Measurements from ENCODE around the gene PRKCA.
"Not testable (repeated sequence)": the region's sequence is repeated elsewhere in the genome, so short reads cannot be mapped to it uniquely, and the experiment has no call there.

The PRKCA gene

DNA sequence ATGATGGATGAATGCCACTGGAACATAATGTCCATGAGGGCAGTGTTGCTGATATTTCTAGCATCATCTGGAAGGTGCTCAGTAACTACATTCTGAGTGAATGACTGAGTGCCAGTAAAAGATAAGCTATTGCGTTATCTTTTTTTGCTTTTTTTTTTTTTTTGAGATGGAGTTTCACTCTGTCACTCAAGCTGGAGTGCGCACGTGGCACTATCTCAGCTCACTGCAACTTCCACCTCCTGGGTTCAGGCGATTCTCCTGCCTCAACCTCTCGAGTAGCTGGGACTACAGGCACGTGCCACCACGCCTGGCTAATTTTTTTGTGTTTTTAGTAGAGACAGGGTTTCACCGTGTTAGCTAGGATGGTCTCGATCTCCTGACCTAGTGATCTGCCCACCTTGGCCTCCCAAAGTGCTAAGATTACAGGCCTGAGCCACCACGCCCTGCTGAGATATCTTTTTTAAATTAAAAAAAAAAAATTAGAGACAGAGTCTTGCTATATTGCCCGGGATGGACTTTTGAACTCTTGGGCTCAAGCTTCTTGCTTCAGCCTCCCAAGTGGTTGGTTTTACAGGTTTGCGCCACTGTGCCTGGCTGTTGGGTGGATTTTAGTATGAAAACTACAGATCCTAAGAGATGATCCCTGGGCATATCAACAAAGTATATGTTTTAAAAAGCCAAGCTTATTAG, 43.7 kb downstream of the PRKCA start:
- H3K27ac ChIP-seq (ENCODE audit: low read depth, low read length); H3K4ac ChIP-seq (ENCODE audit: low read depth, low read length); H3K23ac ChIP-seq (ENCODE audit: low read length); H3K9me3 ChIP-seq (ENCODE audit: insufficient read depth, low read depth, low read length); H3K18ac ChIP-seq (ENCODE audit: low read length); H3K27me3 ChIP-seq (ENCODE audit: insufficient read depth, low read length); H4K12ac ChIP-seq (ENCODE audit: low read depth, low read length); H3K14ac ChIP-seq (ENCODE audit: low read length); H4K91ac ChIP-seq (ENCODE audit: low read depth, low read length); H3K79me2 ChIP-seq (ENCODE audit: control insufficient read depth, insufficient read depth, low read length, poor library complexity); H3K4me1 ChIP-seq (ENCODE audit: control insufficient read depth in 1 of 2, insufficient read depth in 2 of 2, low read length in 2 of 2); H2BK120ac ChIP-seq (ENCODE audit: insufficient read depth, low read length, poor library complexity); H3K9ac ChIP-seq (ENCODE audit: low read length); H3K4me2 ChIP-seq (ENCODE audit: low read length); H2BK5ac ChIP-seq (ENCODE audit: low read depth, low read length, poor library complexity); H4K8ac ChIP-seq (ENCODE audit: low read depth, low read length); H3K4me3 ChIP-seq (ENCODE audit: low read depth, low read length); H3K79me1 ChIP-seq (ENCODE audit: low read length); H3K36me3 ChIP-seq (ENCODE audit: control insufficient read depth in 1 of 2, insufficient read depth in 2 of 2, low read length in 2 of 2); H2BK12ac ChIP-seq (ENCODE audit: low read length); H2AFZ ChIP-seq (ENCODE audit: insufficient read depth, low read length, poor library complexity); H2AK5ac ChIP-seq (ENCODE audit: low read length): not testable (repeated sequence)
- WGBS (ENCODE audit: extremely low coverage, insufficient coverage, insufficient read length): no CpG with 5 or more reads among the region's 12 CpGs
- DNase-seq: peak in 1 of 2 donors; percentile 59

DNA sequence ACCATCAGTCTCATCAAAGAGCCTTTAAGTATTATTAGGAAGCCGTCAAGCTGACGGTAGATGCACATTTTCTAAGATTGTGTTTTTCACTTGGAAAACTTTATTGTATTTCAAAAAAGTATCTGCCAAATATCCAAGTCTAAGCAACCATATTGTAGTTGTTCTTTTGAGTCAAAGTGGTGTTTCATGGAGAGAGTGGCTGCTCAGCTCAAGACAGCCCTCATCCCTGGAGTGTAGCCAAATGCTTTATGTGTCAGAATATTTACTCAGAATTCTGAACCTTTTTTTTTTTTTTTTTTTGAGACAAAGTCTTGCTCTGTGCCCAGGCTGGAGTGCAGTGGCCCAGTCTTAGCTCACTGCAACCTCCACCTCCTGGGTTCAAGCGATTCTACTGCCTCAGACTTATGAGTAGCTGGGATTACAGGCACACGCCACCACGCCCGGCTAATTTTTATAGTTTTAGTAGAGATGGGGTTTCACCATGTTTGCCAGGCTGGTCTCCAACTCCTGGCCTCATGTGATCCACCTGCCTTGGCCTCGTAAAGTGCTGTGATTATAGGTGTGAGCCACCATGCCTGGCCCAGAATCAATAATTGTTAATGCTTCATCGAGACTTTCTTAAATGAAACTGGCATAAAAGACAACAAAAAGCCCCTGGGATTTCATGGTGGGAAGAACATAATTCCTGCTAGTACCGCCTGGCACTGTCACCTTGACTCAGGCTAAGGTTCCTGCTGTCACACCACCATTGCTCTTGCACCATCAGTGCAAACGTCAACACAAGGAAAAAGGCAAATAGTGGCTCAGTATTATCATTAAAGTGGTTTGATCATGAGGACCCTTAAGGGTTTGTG, 45.5 kb downstream of the PRKCA start:
- no peak overlapping the region for H3K4ac ChIP-seq (ENCODE audit: low read depth, low read length)
- H4K91ac ChIP-seq (ENCODE audit: low read depth, low read length): no peak overlapping the region
- peaks cover 0 to 3% of the 10 kb centered on the region in 2 experiments for H3K4me1 ChIP-seq (ENCODE audit: control insufficient read depth in 1 of 2, insufficient read depth in 2 of 2, low read length in 2 of 2)
- H3K4me2 ChIP-seq (ENCODE audit: low read length): no peak overlapping the region
- no peak for DNase-seq
- no peak overlapping the region for H3K14ac ChIP-seq (ENCODE audit: low read length)
- H3K23ac ChIP-seq (ENCODE audit: low read length): no peak overlapping the region
- no peak overlapping the region for H2BK12ac ChIP-seq (ENCODE audit: low read length)
- H2AFZ ChIP-seq (ENCODE audit: insufficient read depth, low read length, poor library complexity): no peak overlapping the region
- no peaks in the 10 kb centered on the region for H3K9me3 ChIP-seq (ENCODE audit: insufficient read depth, low read depth, low read length)
- H3K9ac ChIP-seq (ENCODE audit: low read length): no peak overlapping the region
- no peaks in the 10 kb centered on the region for H3K27me3 ChIP-seq (ENCODE audit: insufficient read depth, low read length)
- H3K79me2 ChIP-seq (ENCODE audit: control insufficient read depth, insufficient read depth, low read length, poor library complexity): no peaks in the 10 kb centered on the region
- no peaks in the 10 kb centered on the region for H3K36me3 ChIP-seq (ENCODE audit: control insufficient read depth in 1 of 2, insufficient read depth in 2 of 2, low read length in 2 of 2)
- no peaks in the 10 kb centered on the region for H3K79me1 ChIP-seq (ENCODE audit: low read length)
- no peak overlapping the region for H3K18ac ChIP-seq (ENCODE audit: low read length)
- no peak overlapping the region for H4K8ac ChIP-seq (ENCODE audit: low read depth, low read length)
- H3K27ac ChIP-seq (ENCODE audit: low read depth, low read length): no peak overlapping the region
- no CpG with 5 or more reads among the region's 10 CpGs for WGBS (ENCODE audit: extremely low coverage, insufficient coverage, insufficient read length)
- H4K12ac ChIP-seq (ENCODE audit: low read depth, low read length): no peak overlapping the region
- H2BK5ac ChIP-seq (ENCODE audit: low read depth, low read length, poor library complexity): no peak overlapping the region
- no peak overlapping the region for H2AK5ac ChIP-seq (ENCODE audit: low read length)
- H3K4me3 ChIP-seq (ENCODE audit: low read depth, low read length): no peak overlapping the region
- no peak overlapping the region for H2BK120ac ChIP-seq (ENCODE audit: insufficient read depth, low read length, poor library complexity)

DNA sequence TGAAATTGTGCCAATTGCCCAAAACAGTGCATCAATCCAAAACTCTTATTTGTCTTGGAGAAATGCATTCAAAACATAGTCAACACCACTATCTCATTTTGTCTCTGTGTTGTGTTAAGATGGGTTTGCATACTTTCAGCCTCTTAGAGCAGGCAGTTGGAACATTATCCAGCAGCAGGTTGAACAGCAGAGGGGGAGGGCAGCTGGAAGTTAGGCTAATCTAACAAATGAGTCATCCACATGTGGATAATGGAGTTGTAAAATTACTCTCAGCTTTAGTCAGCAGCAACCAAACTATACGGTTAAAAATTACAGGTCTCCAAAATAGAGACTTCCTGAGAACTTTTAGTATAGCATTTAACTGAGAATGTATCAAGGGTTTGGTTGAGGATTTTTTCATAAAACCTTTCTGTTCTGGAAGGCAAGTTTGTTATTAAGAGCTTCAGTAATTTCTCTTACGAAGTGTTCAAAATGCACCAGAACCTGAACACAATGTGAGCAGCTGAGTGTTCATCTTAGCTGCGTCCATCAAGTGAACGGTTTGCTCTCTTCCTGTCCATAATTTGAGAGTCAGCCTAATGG, 46.3 kb downstream of the PRKCA start:
- WGBS (ENCODE audit: extremely low coverage, insufficient coverage, insufficient read length): no CpG with 5 or more reads among the region's 4 CpGs
- H3K27ac ChIP-seq (ENCODE audit: low read depth, low read length): no peak overlapping the region
- peak in 1 of 2 donors; percentile 6 for DNase-seq

DNA sequence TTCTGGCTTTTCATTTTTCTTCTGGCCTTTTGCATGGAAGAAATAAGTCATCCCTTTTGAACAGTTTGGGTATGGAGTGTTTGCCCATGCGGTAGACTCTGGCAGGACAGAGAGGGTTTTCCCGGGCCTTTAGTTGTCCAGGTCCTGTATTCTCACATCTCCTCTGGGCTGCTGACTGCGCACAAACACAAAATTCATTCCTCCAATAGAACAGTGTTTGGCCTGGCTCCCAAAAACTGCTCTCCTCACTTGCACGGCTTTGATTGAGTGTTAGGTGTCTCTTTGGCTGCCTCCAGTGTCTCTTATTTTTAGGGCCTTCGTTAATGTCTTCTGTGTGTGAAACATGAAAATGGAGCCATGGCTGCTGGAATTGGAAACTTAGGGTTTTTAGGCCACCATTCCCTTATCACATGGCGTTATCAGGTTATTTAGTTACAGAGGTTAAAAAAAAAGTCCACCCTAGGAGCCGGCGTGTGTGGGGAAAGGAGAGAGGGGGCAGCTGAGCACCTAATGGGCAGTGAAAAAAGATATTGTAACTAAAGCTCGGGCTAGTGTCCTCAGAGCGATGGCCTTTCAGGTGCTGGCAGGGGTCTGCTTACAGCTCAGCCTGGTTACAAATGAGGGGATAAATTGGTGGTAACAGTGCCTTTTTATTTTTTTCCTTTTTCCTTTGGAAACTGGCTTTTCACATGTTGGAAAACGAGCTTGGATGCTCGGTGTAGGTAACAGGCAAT, 47.3 kb downstream of the PRKCA start:
- no peak overlapping the region for H3K4me3 ChIP-seq (ENCODE audit: low read depth, low read length)
- no peak overlapping the region for H3K9ac ChIP-seq (ENCODE audit: low read length)
- no peak for DNase-seq
- no peak overlapping the region for H2BK12ac ChIP-seq (ENCODE audit: low read length)
- no peak overlapping the region for H2AK5ac ChIP-seq (ENCODE audit: low read length)
- no peak overlapping the region for H3K4me2 ChIP-seq (ENCODE audit: low read length)
- no peaks in the 10 kb centered on the region for H3K79me2 ChIP-seq (ENCODE audit: control insufficient read depth, insufficient read depth, low read length, poor library complexity)
- H3K9me3 ChIP-seq (ENCODE audit: insufficient read depth, low read depth, low read length): no peaks in the 10 kb centered on the region
- H2BK5ac ChIP-seq (ENCODE audit: low read depth, low read length, poor library complexity): no peak overlapping the region
- H3K14ac ChIP-seq (ENCODE audit: low read length): no peak overlapping the region
- no peak overlapping the region for H2AFZ ChIP-seq (ENCODE audit: insufficient read depth, low read length, poor library complexity)
- H3K4ac ChIP-seq (ENCODE audit: low read depth, low read length): no peak overlapping the region
- H4K8ac ChIP-seq (ENCODE audit: low read depth, low read length): no peak overlapping the region
- H4K91ac ChIP-seq (ENCODE audit: low read depth, low read length): no peak overlapping the region
- H2BK120ac ChIP-seq (ENCODE audit: insufficient read depth, low read length, poor library complexity): no peak overlapping the region
- no peak overlapping the region for H3K23ac ChIP-seq (ENCODE audit: low read length)
- H3K27me3 ChIP-seq (ENCODE audit: insufficient read depth, low read length): no peaks in the 10 kb centered on the region
- peaks cover 0 to 3% of the 10 kb centered on the region in 2 experiments for H3K4me1 ChIP-seq (ENCODE audit: control insufficient read depth in 1 of 2, insufficient read depth in 2 of 2, low read length in 2 of 2)
- H4K12ac ChIP-seq (ENCODE audit: low read depth, low read length): no peak overlapping the region
- no peaks in the 10 kb centered on the region for H3K36me3 ChIP-seq (ENCODE audit: control insufficient read depth in 1 of 2, insufficient read depth in 2 of 2, low read length in 2 of 2)
- no peak overlapping the region for H3K27ac ChIP-seq (ENCODE audit: low read depth, low read length)
- H3K18ac ChIP-seq (ENCODE audit: low read length): no peak overlapping the region
- no CpG with 5 or more reads among the region's 12 CpGs for WGBS (ENCODE audit: extremely low coverage, insufficient coverage, insufficient read length)
- no peaks in the 10 kb centered on the region for H3K79me1 ChIP-seq (ENCODE audit: low read length)

More for the DNA sequence above, 46.3 kb downstream of the PRKCA start:
- Histone ChIP-seq H3K18ac (ENCODE audit: low read length) (no peak overlapping the region), H3K23ac (ENCODE audit: low read length) (no peak overlapping the region), H3K27me3 (ENCODE audit: insufficient read depth, low read length) (no peaks in the 10 kb centered on the region), H3K14ac (ENCODE audit: low read length) (no peak overlapping the region), H2AFZ (ENCODE audit: insufficient read depth, low read length, poor library complexity) (no peak overlapping the region), H3K4me2 (ENCODE audit: low read length) (no peak overlapping the region), H2BK12ac (ENCODE audit: low read length) (no peak overlapping the region), H3K4ac (ENCODE audit: low read depth, low read length) (no peak overlapping the region), H4K12ac (ENCODE audit: low read depth, low read length) (no peak overlapping the region), H4K8ac (ENCODE audit: low read depth, low read length) (no peak overlapping the region), H3K4me3 (ENCODE audit: low read depth, low read length) (no peak overlapping the region), H2AK5ac (ENCODE audit: low read length) (no peak overlapping the region), H3K9me3 (ENCODE audit: insufficient read depth, low read depth, low read length) (no peaks in the 10 kb centered on the region), H3K79me2 (ENCODE audit: control insufficient read depth, insufficient read depth, low read length, poor library complexity) (no peaks in the 10 kb centered on the region), H3K36me3 (ENCODE audit: control insufficient read depth in 1 of 2, insufficient read depth in 2 of 2, low read length in 2 of 2) (no peaks in the 10 kb centered on the region), H4K91ac (ENCODE audit: low read depth, low read length) (no peak overlapping the region), H3K79me1 (ENCODE audit: low read length) (no peaks in the 10 kb centered on the region), H2BK120ac (ENCODE audit: insufficient read depth, low read length, poor library complexity) (no peak overlapping the region), H3K9ac (ENCODE audit: low read length) (no peak overlapping the region), H3K4me1 (ENCODE audit: control insufficient read depth in 1 of 2, insufficient read depth in 2 of 2, low read length in 2 of 2) (peaks cover 0 to 3% of the 10 kb centered on the region in 2 experiments), H2BK5ac (ENCODE audit: low read depth, low read length, poor library complexity) (no peak overlapping the region)

All from trophoblast cell (in vitro differentiated cells and primary cell).